GM18951 (cell line): Measurements from ENCODE around the gene PHOSPHO1.

Experiments
- POLR2A ChIP-seq: IDR thresholded peaks from 4 replicates; pipeline ENCODE4 v1.6.1; 2011; ENCODE audit warnings: mild to moderate bottlenecking; ENCODE audit not compliant: insufficient read length, insufficient read depth; ENCODE audit errors: extremely low read depth
- in situ Hi-C: fragments of 300-500 bp; cut with MboI; formaldehyde crosslinking; loops from one replicate; pipeline ENCODE4 v1.12.0; 2022; ENCODE audit warnings: low sequenced_read_pairs, mixed read lengths, inconsistent platforms; ENCODE audit not compliant: unreplicated experiment

The PHOSPHO1 gene

GRCh38 chr17:49234509-49235080 is 4.0 kb upstream of the PHOSPHO1 start:
- TF ChIP-seq POLR2A, result no peak
- in situ Hi-C loops, result no loop called here

GRCh38 chr17:49231563-49231894 is 942 bp upstream of the PHOSPHO1 start:
- in situ Hi-C loops, result no loop called here
- no peak for TF ChIP-seq POLR2A

GRCh38 chr17:49229805-49230600 is 584 bp downstream of the PHOSPHO1 start:
- in situ Hi-C loops, result no loop called here
- TF ChIP-seq POLR2A, result no peak

- in situ Hi-C loops, result no loop called here
- TF ChIP-seq POLR2A, result no peak
Measured at GRCh38 chr17:49229076-49229804, 1.3 kb downstream of the PHOSPHO1 start.

GRCh38 chr17:49227436-49228261 is 2.9 kb downstream of the PHOSPHO1 start:
- in situ Hi-C loops, result no loop called here
- TF ChIP-seq POLR2A, result no peak

GRCh38 chr17:49226771-49227435 is 3.7 kb downstream of the PHOSPHO1 start:
- in situ Hi-C loops, result no loop called here
- TF ChIP-seq POLR2A, result peak; percentile 12

- in situ Hi-C loops, result no loop called here
- TF ChIP-seq POLR2A, result no peak
Measured at GRCh38 chr17:49225554-49226236, 4.9 kb downstream of the PHOSPHO1 start.

GRCh38 chr17:49224997-49225337 is 5.6 kb downstream of the PHOSPHO1 start:
- no peak for TF ChIP-seq POLR2A
- in situ Hi-C loops, result no loop called here

GRCh38 chr17:49224198-49224996 is 6.2 kb downstream of the PHOSPHO1 start:
- in situ Hi-C loops, result no loop called here
- TF ChIP-seq POLR2A, result no peak

GRCh38 chr17:49223517-49224197 is 6.9 kb downstream of the PHOSPHO1 start:
- no peak for TF ChIP-seq POLR2A
- in situ Hi-C loops, result no loop called here

GRCh38 chr17:49223168-49223516 is 7.4 kb downstream of the PHOSPHO1 start:
- in situ Hi-C loops, result no loop called here
- peak; percentile 27 for TF ChIP-seq POLR2A

GRCh38 chr17:49219987-49220386 is 10.6 kb downstream of the PHOSPHO1 start:
- in situ Hi-C loops, result no loop called here

More at GRCh38 chr17:49219987-49220386, 10.6 kb downstream of the PHOSPHO1 start:
- no peak for TF ChIP-seq POLR2A
